Stimulated activated CD8-positive, alpha-beta memory T cell treated with anti-CD3 and anti-CD28 coated beads, Interleukin-4, amount 100 ng/mL, for 24 hours (primary cell): ENCODE results near the gene SCAMP3.

Experiments
- DNase-seq: peaks from one replicate; pipeline ENCODE4 v3.0.0-alpha.2; 2020; ENCODE audit warnings: low read depth

SCAMP3 gene

GRCh38 chr1:155285063-155285462, 22.9 kb upstream of the SCAMP3 start:
- DNase-seq, result no peak

GRCh38 chr1:155284476-155284875, 22.3 kb upstream of the SCAMP3 start:
- no peak for DNase-seq

DNA sequence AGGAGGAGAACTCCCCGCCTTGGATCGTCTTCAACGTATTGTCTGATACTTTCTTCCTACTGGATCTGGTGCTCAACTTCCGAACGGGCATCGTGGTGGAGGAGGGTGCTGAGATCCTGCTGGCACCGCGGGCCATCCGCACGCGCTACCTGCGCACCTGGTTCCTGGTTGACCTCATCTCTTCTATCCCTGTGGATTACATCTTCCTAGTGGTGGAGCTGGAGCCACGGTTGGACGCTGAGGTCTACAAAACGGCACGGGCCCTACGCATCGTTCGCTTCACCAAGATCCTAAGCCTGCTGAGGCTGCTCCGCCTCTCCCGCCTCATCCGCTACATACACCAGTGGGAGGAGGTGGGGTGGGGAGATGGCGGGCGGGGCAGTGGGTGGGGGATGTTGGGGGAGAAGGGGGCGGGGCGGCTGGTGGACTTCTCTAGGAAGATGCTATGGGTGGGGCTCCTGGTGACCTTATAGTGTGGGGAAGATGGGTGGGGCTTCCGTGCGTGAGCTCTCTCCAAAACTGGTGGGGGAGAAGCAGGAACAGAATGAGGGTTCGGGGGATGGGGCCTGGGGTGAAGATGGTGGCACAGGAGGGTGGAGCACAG, 20.4 kb upstream of the SCAMP3 start:
- no peak for DNase-seq

DNA sequence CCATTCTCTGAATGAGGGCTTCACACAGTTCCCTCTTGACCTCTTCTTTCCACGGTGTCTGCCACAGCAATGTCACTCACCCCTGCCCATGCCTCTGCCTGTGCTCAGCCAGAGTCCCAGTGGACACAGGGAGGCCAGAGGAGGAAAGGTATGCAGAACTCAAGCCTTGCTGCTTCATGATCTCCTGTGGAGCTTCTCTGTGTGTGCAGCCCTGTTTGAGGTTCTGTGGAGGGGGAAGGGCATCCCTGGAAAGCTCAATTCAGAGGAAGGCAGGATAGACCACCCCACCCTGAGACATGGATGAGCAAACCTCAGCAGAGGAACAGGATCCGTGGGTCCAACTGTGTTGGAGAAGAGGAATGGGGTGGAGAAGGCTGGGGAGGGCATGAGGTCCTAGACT, 17.1 kb upstream of the SCAMP3 start:
- no peak for DNase-seq

- DNase-seq, result no peak
Observed at GRCh38 chr1:155278689-155279160, 16.6 kb upstream of the SCAMP3 start.

DNA sequence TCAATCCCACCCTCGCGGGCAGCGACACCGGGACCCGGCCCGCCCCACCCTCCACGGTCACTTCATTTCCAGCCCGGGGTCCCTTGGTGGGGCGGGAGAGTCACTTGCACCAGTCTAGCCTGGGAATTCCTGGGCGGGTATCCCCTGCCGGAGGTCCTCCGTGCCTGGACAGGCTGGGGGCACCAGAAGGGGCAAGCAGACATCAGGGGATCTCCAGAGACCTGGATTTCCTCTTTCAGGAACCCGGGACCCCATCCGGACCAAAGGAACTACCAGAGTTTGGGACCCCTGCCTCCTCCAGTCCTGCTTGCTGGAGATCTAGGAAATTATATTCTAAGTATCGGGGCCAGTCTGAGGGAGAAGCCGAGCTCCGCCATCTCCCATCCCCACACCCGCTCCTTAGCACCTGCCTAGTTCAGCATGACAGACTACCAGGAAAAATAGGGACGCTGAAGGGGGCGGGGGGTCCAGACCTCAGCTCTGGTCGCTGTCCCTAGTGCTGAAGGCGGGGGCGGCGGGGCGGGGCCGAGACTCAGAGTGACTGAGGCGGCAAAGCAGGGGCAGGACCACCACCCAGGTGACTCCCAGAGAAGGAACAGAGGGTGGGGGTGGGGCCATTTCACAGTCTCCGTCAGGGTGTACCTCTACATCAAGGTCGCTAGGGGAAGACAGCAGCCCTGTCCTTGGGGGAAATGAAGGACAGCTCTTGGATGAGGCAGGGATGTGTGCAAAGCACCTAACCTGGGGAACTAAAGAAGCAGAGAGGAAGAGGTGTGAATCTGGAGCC, 15.9 kb upstream of the SCAMP3 start:
- peak; percentile 63 for DNase-seq

DNA sequence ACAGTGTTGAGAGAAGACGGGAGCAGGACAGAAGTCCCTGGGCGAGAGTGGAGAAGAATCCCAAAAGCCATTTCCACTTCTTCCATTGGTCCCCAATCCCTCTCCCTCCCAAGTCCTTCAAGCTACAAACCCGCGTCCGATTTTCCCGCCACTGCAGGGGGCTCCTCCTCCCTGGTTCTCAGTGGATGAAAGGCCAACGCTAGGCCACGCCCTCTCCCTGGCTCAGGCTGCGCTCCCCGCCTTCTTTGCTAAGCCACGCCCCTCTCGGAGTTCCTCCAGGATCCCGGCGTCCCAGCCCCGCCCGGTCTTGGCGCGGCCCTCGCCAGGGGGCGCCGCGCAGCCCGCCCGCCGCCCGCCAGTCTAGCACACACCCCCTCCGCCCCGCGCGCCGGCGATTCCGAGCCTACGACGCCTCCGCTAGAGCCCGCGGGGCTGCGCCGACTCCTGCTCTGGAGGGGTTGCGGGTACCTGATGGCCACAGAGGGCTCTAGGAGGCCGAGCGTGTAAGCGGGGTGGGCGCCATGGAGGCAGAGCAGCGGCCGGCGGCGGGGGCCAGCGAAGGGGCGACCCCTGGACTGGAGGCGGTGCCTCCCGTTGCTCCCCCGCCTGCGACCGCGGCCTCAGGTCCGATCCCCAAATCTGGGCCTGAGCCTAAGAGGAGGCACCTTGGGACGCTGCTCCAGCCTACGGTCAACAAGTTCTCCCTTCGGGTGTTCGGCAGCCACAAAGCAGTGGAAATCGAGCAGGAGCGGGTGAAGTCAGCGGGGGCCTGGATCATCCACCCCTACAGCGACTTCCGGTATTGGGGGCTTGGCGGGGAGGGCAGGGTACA, 15.1 kb upstream of the SCAMP3 start, which contains the start of gene HCN3:
Gene HCN3 (plus strand): TSS at position 394 of the 832 bp plus-strand sequence. CDS start 128 bp downstream, at position 522.
- DNase-seq, result peak; percentile 96

- peak; percentile 97 for DNase-seq
Observed at GRCh38 chr1:155273343-155274245, 11.4 kb upstream of the SCAMP3 start, which contains the start of gene CLK2. Gene CLK2, minus strand, starts transcription at chr1:155273504. Its CDS starts 2,527 bp downstream, at chr1:155270977.

GRCh38 chr1:155272466-155273342, 10.5 kb upstream of the SCAMP3 start:
- DNase-seq, result no peak

- no peak for DNase-seq
Observed at GRCh38 chr1:155269381-155269780, 7.2 kb upstream of the SCAMP3 start.

GRCh38 chr1:155268630-155269029, 6.5 kb upstream of the SCAMP3 start:
- no peak for DNase-seq

DNA sequence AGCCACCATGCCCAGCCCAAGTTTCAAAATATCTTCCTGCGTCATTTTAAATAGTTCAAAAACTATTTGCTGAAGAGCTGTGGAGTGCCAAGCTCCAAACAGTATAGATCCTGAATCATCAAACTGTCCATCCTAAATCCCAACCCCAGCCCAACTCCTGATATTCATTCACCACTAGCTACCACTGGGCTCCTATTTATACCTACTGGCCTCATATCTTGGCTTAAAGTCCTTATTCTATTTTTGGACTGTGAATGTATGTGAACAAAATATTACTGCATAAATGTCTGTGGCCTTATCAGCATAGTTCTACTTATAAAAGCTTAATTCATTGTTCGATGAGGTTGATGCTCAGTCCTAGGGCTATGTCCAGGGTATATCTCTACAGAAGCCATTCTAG, 5.2 kb upstream of the SCAMP3 start:
- no peak for DNase-seq

DNA sequence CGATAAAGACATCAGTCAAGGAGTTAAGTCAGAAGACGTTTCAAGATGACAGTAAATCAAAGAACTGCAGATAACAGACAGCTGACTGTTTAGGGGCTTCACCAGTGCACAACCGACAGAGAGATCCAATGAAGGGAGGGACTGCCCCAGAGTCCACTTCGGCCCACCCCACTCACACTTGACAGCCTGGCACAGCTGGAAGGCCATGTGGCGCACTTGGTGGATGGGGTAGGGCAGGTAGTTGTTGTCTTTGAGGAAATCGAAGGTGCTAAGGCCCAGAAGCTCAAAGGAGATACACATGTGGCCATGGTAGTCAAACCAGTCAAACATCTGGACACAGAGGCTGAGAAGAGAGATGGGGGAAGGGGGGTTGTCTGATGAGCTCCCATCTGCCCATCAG, 4.4 kb upstream of the SCAMP3 start:
- DNase-seq, result no peak

GRCh38 chr1:155263067-155263466, 907 bp upstream of the SCAMP3 start:
- DNase-seq, result no peak

GRCh38 chr1:155261493-155261851, 688 bp downstream of the SCAMP3 start:
- DNase-seq, result no peak

GRCh38 chr1:155260276-155260675, 1.9 kb downstream of the SCAMP3 start:
- DNase-seq, result no peak

DNA sequence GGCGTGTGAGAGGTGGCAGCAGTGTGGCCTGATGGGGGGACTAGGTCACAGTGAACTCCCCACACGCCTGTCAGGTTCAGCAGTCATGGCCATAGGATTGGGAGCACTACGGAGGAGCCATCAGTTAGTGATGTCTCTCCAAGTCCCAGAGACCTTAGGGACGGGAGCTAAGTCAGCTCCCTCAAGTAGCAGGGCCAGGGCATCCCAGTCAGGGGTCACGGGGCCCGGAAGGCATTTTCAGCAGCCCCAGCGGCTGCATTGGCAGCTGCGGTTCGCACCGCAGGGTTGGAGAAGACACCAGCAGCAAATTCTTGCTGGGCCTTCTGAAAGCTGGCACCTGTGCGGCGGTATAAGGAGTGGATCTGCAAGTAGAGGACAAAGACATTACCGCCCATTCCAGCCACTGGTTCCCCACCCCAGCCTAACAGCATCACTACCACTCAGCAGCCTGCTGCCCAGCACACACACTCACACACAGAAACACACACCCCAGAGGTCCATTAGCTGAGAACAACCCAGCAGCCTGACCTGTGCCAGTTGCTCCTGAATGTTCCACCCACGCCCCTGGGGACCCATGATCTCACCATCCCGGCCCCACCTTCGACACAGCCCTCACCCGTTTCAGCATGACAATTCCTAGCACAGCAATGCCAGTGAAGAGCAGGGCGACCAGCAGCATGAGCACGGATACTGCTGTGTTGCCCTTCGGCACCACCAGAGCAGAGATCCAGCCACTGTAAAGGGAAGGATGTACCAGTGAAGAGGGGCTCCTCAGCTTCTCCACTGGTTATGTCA, 5.9 kb downstream of the SCAMP3 start:
- DNase-seq, result no peak

DNA sequence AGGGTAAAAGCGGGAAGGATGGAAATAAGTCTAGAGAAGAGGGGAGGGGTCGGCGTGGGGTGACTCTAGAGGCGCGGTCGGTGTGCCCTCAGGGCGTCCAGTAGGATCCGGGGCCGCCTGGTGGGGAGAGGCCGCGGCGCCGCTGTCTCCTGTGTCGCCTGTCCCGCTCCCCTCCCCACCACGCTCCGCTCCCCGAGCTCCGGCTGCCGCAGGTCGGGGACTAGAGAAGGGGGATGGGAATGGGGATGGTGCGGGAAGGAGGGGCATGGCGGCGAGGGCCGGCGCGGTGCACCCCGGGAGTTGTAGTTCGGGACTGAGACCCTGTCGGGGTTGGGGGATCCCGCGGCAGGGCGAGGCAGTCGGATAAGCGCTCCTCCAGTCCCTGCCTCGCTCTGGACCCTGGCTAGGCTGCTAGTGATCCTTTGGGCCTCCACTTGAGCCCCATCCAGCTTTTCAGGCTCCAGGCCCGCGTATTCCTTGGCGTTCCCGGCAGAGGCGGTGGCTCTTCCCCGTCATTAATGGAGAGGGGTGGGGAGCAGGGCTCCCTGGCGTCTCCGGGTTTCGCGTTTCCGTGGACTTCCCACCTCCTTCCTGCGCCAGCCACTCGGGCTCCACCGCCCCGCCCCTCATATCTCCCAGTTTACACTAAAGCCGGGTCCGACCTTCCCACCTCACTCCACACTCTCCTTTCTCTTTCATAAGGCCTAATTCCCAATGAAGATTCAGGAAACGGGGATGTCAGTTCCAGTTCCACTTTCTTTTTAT, 6.7 kb downstream of the SCAMP3 start, which contains the start of gene ENTREP3:
Gene ENTREP3 (minus strand): TSS at position 241 of the 765 bp plus-strand sequence. CDS start 606 bp downstream, outside the sequence.
- peak; percentile 71 for DNase-seq
